Neuronal stem cell (in vitro differentiated cells): ENCODE measurements around the gene OSBPL1A.

Source experiments
- DNase-seq: peaks from one replicate; pipeline ENCODE4 v3.0.0-alpha.2; 2013; ENCODE audit warnings: low spot score
- H2AFZ ChIP-seq: one replicate; pipeline ENCODE4 v1.6.1; 2013; ENCODE audit warnings: mild to moderate bottlenecking, low read length, inconsistent platforms
- H2AK5ac ChIP-seq: 2 replicates; pipeline ENCODE4 v1.6.1; 2013; ENCODE audit warnings: low read depth, mild to moderate bottlenecking, inconsistent platforms, low read length, moderate library complexity, mixed read lengths
- H2BK120ac ChIP-seq: 2 replicates; pipeline ENCODE4 v1.6.1; 2013; ENCODE audit warnings: low read depth, mild to moderate bottlenecking, inconsistent platforms, low read length, moderate library complexity, mixed read lengths
- H2BK12ac ChIP-seq: one replicate; pipeline ENCODE4 v1.6.1; 2013; ENCODE audit warnings: low read length, inconsistent platforms
- H2BK15ac ChIP-seq: 2 replicates; pipeline ENCODE4 v1.6.1; 2013; ENCODE audit warnings: mild to moderate bottlenecking, low read length, inconsistent platforms, mixed read lengths
- H2BK5ac ChIP-seq: one replicate; pipeline ENCODE4 v1.6.1; 2013; ENCODE audit warnings: inconsistent platforms, mild to moderate bottlenecking, low read length, moderate library complexity
- H3K14ac ChIP-seq: one replicate; pipeline ENCODE4 v1.6.1; 2013; ENCODE audit warnings: low read length, inconsistent platforms
- H3K18ac ChIP-seq: 2 replicates; pipeline ENCODE4 v1.6.1; 2013; ENCODE audit warnings: low read length, inconsistent platforms
- H3K23ac ChIP-seq: 2 replicates; pipeline ENCODE4 v1.6.1; 2013; ENCODE audit warnings: low read depth, mild to moderate bottlenecking, mixed read lengths, low read length, inconsistent platforms; ENCODE audit not compliant: poor library complexity
- H3K27ac ChIP-seq: replicated peaks from 3 replicates; pipeline ENCODE4 v1.5.1; 2013; ENCODE audit warnings: low read length, inconsistent platforms
- H3K27me3 ChIP-seq, 3 experiments: 2 replicates each; pipeline ENCODE4 v1.6.1; 2013; ENCODE audit warnings: low read length in 3 of 3, mild to moderate bottlenecking in 2 of 3, inconsistent platforms in 1 of 3, low read depth in 1 of 3, mixed read lengths in 1 of 3, moderate library complexity in 1 of 3; ENCODE audit not compliant: control insufficient read depth in 3 of 3, insufficient read depth in 3 of 3
- H3K36me3 ChIP-seq, 2 donors: replicated peaks in 1 of 2; 2 replicates each; pipeline ENCODE4 v1.6.1; 2013; ENCODE audit warnings: low read length in 2 of 2; ENCODE audit not compliant: control insufficient read depth in 2 of 2, insufficient read depth in 2 of 2
- H3K4ac ChIP-seq: 2 replicates; pipeline ENCODE4 v1.6.1; 2013; ENCODE audit warnings: inconsistent platforms, mild to moderate bottlenecking, low read length, moderate library complexity
- H3K4me1 ChIP-seq, 2 donors: 1 replicate in 1 of 2; 2 replicates in 1 of 2; pipeline ENCODE4 v1.6.1; 2013; ENCODE audit warnings: low read length in 2 of 2, low read depth in 1 of 2; ENCODE audit not compliant: control insufficient read depth in 2 of 2, insufficient read depth in 1 of 2
- H3K4me2 ChIP-seq: one replicate; pipeline ENCODE4 v1.6.1; 2013; ENCODE audit warnings: mild to moderate bottlenecking, low read length, inconsistent platforms; ENCODE audit not compliant: insufficient read depth, poor library complexity, severe bottlenecking
- H3K4me3 ChIP-seq, 2 donors: 2 replicates each; pipeline ENCODE4 v1.5.1; 2013; ENCODE audit warnings: low read length in 2 of 2, mild to moderate bottlenecking in 2 of 2, inconsistent platforms in 1 of 2, moderate library complexity in 1 of 2
- H3K79me1 ChIP-seq: one replicate; pipeline ENCODE4 v1.6.1; 2013; ENCODE audit warnings: low read depth, mild to moderate bottlenecking, inconsistent platforms, low read length, moderate library complexity
- H3K9ac ChIP-seq: one replicate; pipeline ENCODE4 v1.6.1; 2013; ENCODE audit warnings: mild to moderate bottlenecking, low read depth, low read length, inconsistent platforms; ENCODE audit not compliant: poor library complexity
- H3K9me3 ChIP-seq, 2 donors: replicated peaks in 1 of 2; 2 replicates each; pipeline versions ENCODE3 to v1.6.1; 2013; ENCODE audit warnings: low read length in 2 of 2, mild to moderate bottlenecking in 2 of 2, inconsistent platforms in 1 of 2, low read depth in 1 of 2, mixed read lengths in 1 of 2, moderate library complexity in 1 of 2; ENCODE audit not compliant: control insufficient read depth in 2 of 2, insufficient read depth in 1 of 2
- H4K8ac ChIP-seq: one replicate; pipeline ENCODE4 v1.6.1; 2013; ENCODE audit warnings: low read depth, mild to moderate bottlenecking, inconsistent platforms, low read length, moderate library complexity
- H4K91ac ChIP-seq: one replicate; pipeline ENCODE4 v1.6.1; 2013; ENCODE audit warnings: low read length, low read depth, mild to moderate bottlenecking, inconsistent platforms; ENCODE audit not compliant: poor library complexity
- WGBS, 2 donors: extraction: QIAGEN DNeasy Blood & Tissue Kit; methylation state at CpG; one replicate each; pipeline ENCODE4 v1.1.7; 2013; ENCODE audit warnings: missing lambda C conversion rate in 2 of 2, mixed read lengths in 1 of 2; ENCODE audit not compliant: insufficient read length in 2 of 2, insufficient replicate concordance in 1 of 2; ENCODE audit errors: extremely low coverage in 2 of 2; 5-methylcytosine and 5-hydroxymethylcytosine counted together

OSBPL1A gene

DNA sequence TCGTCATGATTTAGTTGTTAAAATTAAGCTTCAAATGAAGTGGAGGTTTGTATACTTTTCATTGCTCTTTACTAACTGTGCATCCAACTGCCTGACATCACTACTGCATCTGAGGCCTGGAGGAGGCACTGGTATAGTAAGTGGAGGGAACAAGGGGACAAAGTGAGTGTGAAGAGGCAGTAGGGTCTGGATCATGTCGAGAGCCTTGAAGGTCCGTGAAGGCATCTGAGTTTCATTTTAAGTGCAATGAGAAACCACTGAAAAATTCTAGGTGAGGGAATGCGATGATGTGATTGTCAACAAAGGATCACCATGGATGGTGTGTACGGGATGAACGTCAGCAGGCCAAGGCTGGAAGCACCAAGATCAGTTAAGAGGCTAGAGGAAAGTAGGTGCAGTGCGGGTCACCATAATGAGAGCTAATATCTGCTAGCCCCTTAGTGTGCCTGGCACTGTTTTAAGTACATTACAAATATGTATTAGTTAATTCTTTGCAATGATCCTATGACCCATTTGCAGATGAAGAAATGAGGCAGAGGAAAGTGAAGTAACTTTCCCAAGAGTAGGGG is 162.7 kb downstream of the OSBPL1A start:
- Histone ChIP-seq H2AK5ac (no peak overlapping the region), H3K23ac (no peak overlapping the region), H3K9ac (no peak overlapping the region), H3K27me3 (no peaks in the 10 kb centered on the region), H3K4me1 (peaks cover 4 to 9% of the 10 kb centered on the region in 2 donors), H3K4me2 (no peak overlapping the region), H3K14ac (no peak overlapping the region), H2AFZ (no peak overlapping the region), H3K36me3 (peaks cover 6 to 78% of the 10 kb centered on the region in 2 donors), H2BK120ac (no peak overlapping the region), H3K4ac (no peak overlapping the region), H3K27ac (no peak overlapping the region), H4K8ac (no peak overlapping the region), H3K79me1 (no peaks in the 10 kb centered on the region), H4K91ac (no peak overlapping the region), H2BK12ac (no peak overlapping the region), H3K9me3 (peaks cover 0 to 6% of the 10 kb centered on the region in 2 donors), H3K4me3 (no peak overlapping the region), H3K18ac (no peak overlapping the region), H2BK15ac (no peak overlapping the region), H2BK5ac (no peak overlapping the region)
- WGBS, 2 donors: no CpG with 5 or more reads among the region's 7 CpGs
- DNase-seq: no peak

DNA sequence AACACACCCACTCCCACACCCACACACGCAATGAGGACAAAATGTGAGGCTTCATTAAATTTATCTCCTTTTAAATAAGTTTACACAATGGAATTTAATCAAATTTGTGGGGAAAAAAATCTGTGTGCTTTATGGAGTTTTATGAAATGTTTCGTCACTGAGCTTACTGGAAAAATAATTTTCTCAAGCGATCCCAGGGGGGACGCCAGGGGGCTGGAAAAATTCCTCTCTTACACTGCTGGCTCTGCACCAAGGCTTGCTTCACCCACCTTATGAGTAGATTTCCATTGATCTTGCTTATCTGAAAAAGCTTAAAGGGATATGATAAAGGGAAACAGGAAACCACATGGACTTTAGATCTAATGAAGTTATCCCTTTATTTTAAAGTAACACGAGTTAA is 163.3 kb downstream of the OSBPL1A start:
- no peak overlapping the region for H3K4me2 ChIP-seq
- no peak overlapping the region for H4K8ac ChIP-seq
- H3K18ac ChIP-seq: no peak overlapping the region
- no peak for DNase-seq
- H3K23ac ChIP-seq: no peak overlapping the region
- WGBS, 2 donors: no CpG with 5 or more reads among the region's 5 CpGs
- no peak overlapping the region for H2BK15ac ChIP-seq
- H3K36me3 ChIP-seq: peaks cover 6 to 80% of the 10 kb centered on the region in 2 donors
- H2AK5ac ChIP-seq: no peak overlapping the region
- no peak overlapping the region for H2AFZ ChIP-seq
- H2BK12ac ChIP-seq: no peak overlapping the region
- no peak overlapping the region for H3K4ac ChIP-seq
- H3K9me3 ChIP-seq: peaks cover 0 to 6% of the 10 kb centered on the region in 2 donors
- no peak overlapping the region for H4K91ac ChIP-seq
- peaks cover 4 to 9% of the 10 kb centered on the region in 2 donors for H3K4me1 ChIP-seq
- H3K79me1 ChIP-seq: no peaks in the 10 kb centered on the region
- no peak overlapping the region for H2BK120ac ChIP-seq
- no peak overlapping the region for H3K27ac ChIP-seq
- no peak overlapping the region for H3K9ac ChIP-seq
- no peaks in the 10 kb centered on the region for H3K27me3 ChIP-seq
- H2BK5ac ChIP-seq: no peak overlapping the region
- H3K14ac ChIP-seq: no peak overlapping the region
- no peak overlapping the region for H3K4me3 ChIP-seq

DNA sequence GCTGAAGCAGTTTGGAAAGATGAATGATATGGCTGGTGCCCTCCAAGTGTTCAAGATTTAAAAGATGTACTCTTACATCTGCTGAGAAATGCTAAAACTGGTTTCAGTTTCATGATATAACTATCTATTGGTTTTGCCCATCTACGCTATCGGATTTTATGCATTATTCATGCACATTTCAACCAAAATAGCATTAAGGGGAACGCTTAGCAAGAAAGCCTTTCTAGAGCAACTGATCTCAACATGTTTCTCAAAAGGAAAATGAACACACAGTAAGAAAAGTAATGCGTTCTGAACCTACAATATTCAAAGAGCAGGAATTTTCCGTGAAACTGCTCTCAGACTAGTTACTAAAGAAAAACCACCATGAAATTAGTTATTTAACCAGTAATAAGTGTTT is 164.8 kb downstream of the OSBPL1A start:
- H2BK5ac ChIP-seq: no peak overlapping the region
- H3K4me1 ChIP-seq: peaks cover 0 to 7% of the 10 kb centered on the region in 2 donors
- H3K27ac ChIP-seq: no peak overlapping the region

DNA sequence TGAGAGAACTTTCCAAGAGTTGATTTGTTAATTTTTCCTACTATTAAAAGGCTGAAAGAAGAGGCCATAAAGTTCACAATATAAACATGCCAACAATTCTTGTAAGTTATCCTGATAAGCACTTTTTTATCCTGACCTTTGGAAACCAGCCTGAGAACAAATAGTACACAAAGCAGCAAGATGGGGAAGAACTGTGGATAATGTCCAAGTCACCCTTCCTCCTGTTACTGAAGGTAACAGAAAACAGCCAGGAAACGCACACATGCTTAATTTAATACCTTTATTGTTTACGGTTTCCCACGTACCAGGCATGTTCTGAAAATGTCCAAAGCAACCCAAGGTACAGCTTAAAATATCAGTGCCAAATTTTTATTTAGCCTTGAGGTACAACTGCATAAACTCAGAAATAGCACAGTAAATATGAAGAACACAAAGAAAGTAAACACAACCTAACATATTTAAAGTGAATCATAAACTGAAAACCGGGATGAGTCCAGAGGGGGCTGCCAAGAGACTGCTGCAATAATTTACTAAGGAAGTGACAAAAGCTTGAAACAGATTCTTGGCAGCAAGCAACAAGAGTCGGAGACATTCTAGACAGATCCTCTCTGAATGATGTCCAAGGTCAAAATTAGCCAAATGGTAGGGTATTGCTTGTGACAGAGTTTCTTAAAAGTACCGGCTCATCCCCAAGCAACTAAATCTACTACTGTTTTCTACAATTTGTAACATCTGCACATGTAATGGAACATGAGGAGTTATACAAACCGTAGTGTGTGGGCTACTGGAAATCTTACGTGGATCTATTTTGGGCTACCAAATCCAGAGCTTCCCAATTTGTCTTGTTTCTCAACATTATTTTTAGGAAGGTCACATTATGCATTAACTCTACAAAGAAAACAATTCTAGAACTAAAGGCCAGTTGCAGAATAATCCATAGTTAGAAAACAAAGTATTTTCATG is 165.6 kb downstream of the OSBPL1A start:
- H3K4me3 ChIP-seq: no peak overlapping the region

More for the DNA sequence above, 164.8 kb downstream of the OSBPL1A start:
- Histone ChIP-seq H3K23ac (no peak overlapping the region), H2BK120ac (no peak overlapping the region), H3K9ac (no peak overlapping the region), H3K4me2 (no peak overlapping the region), H3K4me3 (no peak overlapping the region), H3K9me3 (peaks cover 0 to 6% of the 10 kb centered on the region in 2 donors), H4K8ac (no peak overlapping the region), H2BK12ac (no peak overlapping the region), H2AK5ac (no peak overlapping the region), H3K14ac (no peak overlapping the region), H2AFZ (no peak overlapping the region), H3K18ac (no peak overlapping the region), H2BK15ac (no peak overlapping the region), H3K4ac (no peak overlapping the region), H4K91ac (no peak overlapping the region), H3K79me1 (no peaks in the 10 kb centered on the region), H3K27me3 (no peaks in the 10 kb centered on the region), H3K36me3 (peaks cover 6 to 73% of the 10 kb centered on the region in 2 donors)
- WGBS, 2 donors: no CpG with 5 or more reads among the region's 5 CpGs
- DNase-seq: no peak

More for the DNA sequence above, 165.6 kb downstream of the OSBPL1A start:
- Histone ChIP-seq H3K4me1 (peaks cover 0 to 7% of the 10 kb centered on the region in 2 donors), H3K27ac (no peak overlapping the region), H2BK15ac (no peak overlapping the region), H2AFZ (no peak overlapping the region), H2AK5ac (no peak overlapping the region), H2BK5ac (no peak overlapping the region), H3K4me2 (no peak overlapping the region), H4K8ac (no peak overlapping the region), H4K91ac (no peak overlapping the region), H3K9ac (no peak overlapping the region), H3K4ac (no peak overlapping the region), H2BK12ac (no peak overlapping the region), H3K9me3 (peaks cover 0 to 6% of the 10 kb centered on the region in 2 donors), H3K18ac (no peak overlapping the region), H3K14ac (no peak overlapping the region), H3K23ac (no peak overlapping the region), H2BK120ac (no peak overlapping the region), H3K36me3 (peaks cover 8 to 69% of the 10 kb centered on the region in 2 donors), H3K27me3 (no peaks in the 10 kb centered on the region), H3K79me1 (no peaks in the 10 kb centered on the region)
- WGBS, 2 donors: no CpG with 5 or more reads among the region's 8 CpGs
- DNase-seq: no peak
